Thyroid gland (tissue), 4 donors: Measurements from ENCODE around the gene PTPRH.

ENCODE experiments used
- POLR2A ChIP-seq, 2 donors: fragments of 450-650 bp; IDR thresholded peaks; one replicate each; pipeline ENCODE4 v1.6.1; 2017; ENCODE audit warnings: antibody characterized with exemption in 2 of 2, mild to moderate bottlenecking in 2 of 2, moderate library complexity in 1 of 2
- TF ChIP-seq, protein P1 (sequence below), 6 experiments: fragments of 200-600 bp in 3 of 6; fragments of 450-650 bp in 3 of 6; sonication (generic) in 3 of 6; IDR thresholded peaks; one replicate each; pipeline ENCODE4 v1.5.1; 2016 to 2019; ENCODE audit warnings: antibody characterized with exemption in 6 of 6, mild to moderate bottlenecking in 2 of 6, inconsistent platforms in 1 of 6, moderate library complexity in 1 of 6

DNA sequence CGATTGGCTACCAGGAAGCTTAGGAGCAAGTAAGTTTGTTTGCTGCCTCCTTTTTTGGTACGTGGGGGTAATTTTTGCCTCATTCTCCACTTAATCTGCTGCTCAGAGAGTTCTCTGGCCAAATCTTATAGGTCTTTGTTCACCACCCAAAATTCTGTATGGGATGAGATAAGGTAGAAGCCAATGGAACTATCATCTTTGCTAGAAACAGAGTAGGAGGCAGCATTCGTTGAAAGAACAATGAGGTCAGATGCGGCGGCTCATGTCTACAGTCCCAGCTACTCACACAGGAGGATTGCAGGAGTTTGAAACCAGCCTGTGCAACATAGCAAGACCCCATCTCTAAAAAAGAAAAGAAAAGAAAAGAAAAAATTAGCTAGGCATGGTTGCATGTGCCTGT is 37.9 kb downstream of the PTPRH start:
- TF ChIP-seq, protein P1, sequence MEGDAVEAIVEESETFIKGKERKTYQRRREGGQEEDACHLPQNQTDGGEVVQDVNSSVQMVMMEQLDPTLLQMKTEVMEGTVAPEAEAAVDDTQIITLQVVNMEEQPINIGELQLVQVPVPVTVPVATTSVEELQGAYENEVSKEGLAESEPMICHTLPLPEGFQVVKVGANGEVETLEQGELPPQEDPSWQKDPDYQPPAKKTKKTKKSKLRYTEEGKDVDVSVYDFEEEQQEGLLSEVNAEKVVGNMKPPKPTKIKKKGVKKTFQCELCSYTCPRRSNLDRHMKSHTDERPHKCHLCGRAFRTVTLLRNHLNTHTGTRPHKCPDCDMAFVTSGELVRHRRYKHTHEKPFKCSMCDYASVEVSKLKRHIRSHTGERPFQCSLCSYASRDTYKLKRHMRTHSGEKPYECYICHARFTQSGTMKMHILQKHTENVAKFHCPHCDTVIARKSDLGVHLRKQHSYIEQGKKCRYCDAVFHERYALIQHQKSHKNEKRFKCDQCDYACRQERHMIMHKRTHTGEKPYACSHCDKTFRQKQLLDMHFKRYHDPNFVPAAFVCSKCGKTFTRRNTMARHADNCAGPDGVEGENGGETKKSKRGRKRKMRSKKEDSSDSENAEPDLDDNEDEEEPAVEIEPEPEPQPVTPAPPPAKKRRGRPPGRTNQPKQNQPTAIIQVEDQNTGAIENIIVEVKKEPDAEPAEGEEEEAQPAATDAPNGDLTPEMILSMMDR (IDR thresholded peaks at IDR 0.05): no peak
- TF ChIP-seq POLR2A (IDR thresholded peaks at IDR 0.05): no peak
